Ascending aorta (tissue), 2 donors: ENCODE measurements around the gene TMEM59. TPM values are rescaled to one million over a fixed set of nuclear protein-coding genes. Genes with fewer than 3 reads are reported as not detected.

Experiments
- DNase-seq, 2 donors: peaks; one replicate each; pipeline ENCODE4 v3.0.0-alpha.2; 2019; ENCODE audit warnings: low spot score in 2 of 2
- H3K27ac ChIP-seq, 2 donors: fragments of 200-600 bp; sonication (generic); one replicate each; pipeline ENCODE4 v1.5.1; 2016 to 2017; ENCODE audit warnings: mild to moderate bottlenecking in 1 of 2
- H3K27me3 ChIP-seq: fragments of 200-600 bp; sonication (generic); one replicate; pipeline ENCODE4 v1.5.1; 2017
- H3K36me3 ChIP-seq, 2 donors: fragments of 200-600 bp; sonication (generic); one replicate each; pipeline ENCODE4 v1.5.1; 2016
- H3K4me1 ChIP-seq, 2 donors: fragments of 200-600 bp; sonication (generic); one replicate each; pipeline ENCODE4 v1.5.1; 2016 to 2017; ENCODE audit warnings: mild to moderate bottlenecking in 1 of 2
- H3K4me3 ChIP-seq, 2 donors: fragments of 200-600 bp; sonication (generic); one replicate each; pipeline ENCODE4 v1.5.1; 2016 to 2017; ENCODE audit warnings: mild to moderate bottlenecking in 1 of 2
- H3K9me3 ChIP-seq, 2 donors: fragments of 200-600 bp; sonication (generic); one replicate each; pipeline ENCODE4 v1.5.1; 2016
- intact Hi-C: fragments of 100-400 bp; cut with DNase I; formaldehyde crosslinking; loops from one replicate; pipeline ENCODE4 v1.15.1; 2023
- total RNA-seq: library from RNA; depleted of rRNA; stranded (reverse); fragments of >200 nt; gene quantifications from one replicate; pipeline ENCODE4 v1.1.0, GENCODE V29; 2016
- TF ChIP-seq, protein P1 (sequence below), 3 experiments: fragments of 200-600 bp in 2 of 3; fragments of 450-650 bp in 1 of 3; sonication (generic) in 2 of 3; IDR thresholded peaks; one replicate each; pipeline ENCODE4 v1.5.1; 2016 to 2019; ENCODE audit warnings: antibody characterized with exemption in 3 of 3, mild to moderate bottlenecking in 1 of 3, moderate library complexity in 1 of 3

TMEM59 gene
- total RNA-seq, 1 donor from 2014 or later: 97.5 TPM

DNA sequence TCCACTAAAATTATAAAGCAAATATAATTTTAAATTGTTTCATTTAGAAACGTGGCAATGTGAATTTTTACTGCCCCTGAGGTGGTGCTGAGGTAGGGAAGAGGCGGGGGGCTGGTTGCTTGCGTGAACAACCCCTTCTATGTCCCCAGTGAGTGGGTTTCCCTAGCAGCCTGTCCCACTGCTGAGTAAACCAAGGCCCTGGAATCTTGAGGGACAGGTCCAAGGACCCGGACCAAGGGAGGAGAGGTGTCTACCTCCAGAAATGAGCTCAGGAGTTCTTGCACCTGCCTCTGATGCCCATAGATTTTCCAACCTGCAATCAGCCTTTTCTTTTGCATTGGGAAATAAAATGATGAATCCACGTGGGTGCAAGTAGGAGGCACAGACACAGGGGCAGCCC, 34.4 kb downstream of the TMEM59 start:
- no peak for DNase-seq

DNA sequence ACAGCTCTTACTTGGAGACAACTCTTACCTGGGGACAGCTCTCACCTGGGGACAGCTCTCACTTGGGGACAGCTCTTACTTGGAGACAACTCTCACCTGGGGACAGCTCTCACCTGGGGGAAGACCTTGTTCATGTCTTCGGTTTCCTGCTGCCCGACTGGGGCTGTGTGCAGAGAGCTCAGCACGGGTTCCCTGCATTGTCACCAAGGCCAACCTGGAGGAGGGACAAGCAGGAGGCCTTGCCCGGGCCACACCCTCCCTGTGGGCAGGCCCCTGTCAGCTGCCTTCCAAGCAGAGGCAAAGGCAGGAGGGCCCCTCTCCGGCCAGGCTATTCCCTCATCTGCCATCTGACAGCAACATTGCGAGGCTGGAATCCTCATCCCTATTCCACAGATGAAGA, 35.0 kb downstream of the TMEM59 start, which contains the start of gene LDLRAD1:
TSS of gene LDLRAD1 (minus strand) at position 208 of the 400 bp plus-strand sequence. CDS start at position 134, 74 bp downstream.
- DNase-seq: no peak
- Histone ChIP-seq H3K9me3 (no peaks in the 10 kb centered on the region), H3K4me3 (no peak within 1 kb of the TSS), H3K4me1 (no peaks in the 10 kb centered on the region), H3K27me3 (no peaks in the 10 kb centered on the region), H3K27ac (no peak within 1 kb of the TSS), H3K36me3 (no peaks in the 10 kb centered on the region)
- intact Hi-C loops: no loop called here
- TF ChIP-seq, protein P1, sequence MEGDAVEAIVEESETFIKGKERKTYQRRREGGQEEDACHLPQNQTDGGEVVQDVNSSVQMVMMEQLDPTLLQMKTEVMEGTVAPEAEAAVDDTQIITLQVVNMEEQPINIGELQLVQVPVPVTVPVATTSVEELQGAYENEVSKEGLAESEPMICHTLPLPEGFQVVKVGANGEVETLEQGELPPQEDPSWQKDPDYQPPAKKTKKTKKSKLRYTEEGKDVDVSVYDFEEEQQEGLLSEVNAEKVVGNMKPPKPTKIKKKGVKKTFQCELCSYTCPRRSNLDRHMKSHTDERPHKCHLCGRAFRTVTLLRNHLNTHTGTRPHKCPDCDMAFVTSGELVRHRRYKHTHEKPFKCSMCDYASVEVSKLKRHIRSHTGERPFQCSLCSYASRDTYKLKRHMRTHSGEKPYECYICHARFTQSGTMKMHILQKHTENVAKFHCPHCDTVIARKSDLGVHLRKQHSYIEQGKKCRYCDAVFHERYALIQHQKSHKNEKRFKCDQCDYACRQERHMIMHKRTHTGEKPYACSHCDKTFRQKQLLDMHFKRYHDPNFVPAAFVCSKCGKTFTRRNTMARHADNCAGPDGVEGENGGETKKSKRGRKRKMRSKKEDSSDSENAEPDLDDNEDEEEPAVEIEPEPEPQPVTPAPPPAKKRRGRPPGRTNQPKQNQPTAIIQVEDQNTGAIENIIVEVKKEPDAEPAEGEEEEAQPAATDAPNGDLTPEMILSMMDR (IDR thresholded peaks at IDR 0.05): no peak

More for the DNA sequence above, 34.4 kb downstream of the TMEM59 start:
- H3K27ac ChIP-seq: no peak overlapping the region
- H3K9me3 ChIP-seq: no peaks in the 10 kb centered on the region
- H3K4me3 ChIP-seq: no peak overlapping the region
- H3K36me3 ChIP-seq: no peaks in the 10 kb centered on the region
- no peaks in the 10 kb centered on the region for H3K27me3 ChIP-seq
- TF ChIP-seq, protein P1 (IDR thresholded peaks at IDR 0.05): no peak
- no peaks in the 10 kb centered on the region for H3K4me1 ChIP-seq
- intact Hi-C loops: no loop called here

DNA sequence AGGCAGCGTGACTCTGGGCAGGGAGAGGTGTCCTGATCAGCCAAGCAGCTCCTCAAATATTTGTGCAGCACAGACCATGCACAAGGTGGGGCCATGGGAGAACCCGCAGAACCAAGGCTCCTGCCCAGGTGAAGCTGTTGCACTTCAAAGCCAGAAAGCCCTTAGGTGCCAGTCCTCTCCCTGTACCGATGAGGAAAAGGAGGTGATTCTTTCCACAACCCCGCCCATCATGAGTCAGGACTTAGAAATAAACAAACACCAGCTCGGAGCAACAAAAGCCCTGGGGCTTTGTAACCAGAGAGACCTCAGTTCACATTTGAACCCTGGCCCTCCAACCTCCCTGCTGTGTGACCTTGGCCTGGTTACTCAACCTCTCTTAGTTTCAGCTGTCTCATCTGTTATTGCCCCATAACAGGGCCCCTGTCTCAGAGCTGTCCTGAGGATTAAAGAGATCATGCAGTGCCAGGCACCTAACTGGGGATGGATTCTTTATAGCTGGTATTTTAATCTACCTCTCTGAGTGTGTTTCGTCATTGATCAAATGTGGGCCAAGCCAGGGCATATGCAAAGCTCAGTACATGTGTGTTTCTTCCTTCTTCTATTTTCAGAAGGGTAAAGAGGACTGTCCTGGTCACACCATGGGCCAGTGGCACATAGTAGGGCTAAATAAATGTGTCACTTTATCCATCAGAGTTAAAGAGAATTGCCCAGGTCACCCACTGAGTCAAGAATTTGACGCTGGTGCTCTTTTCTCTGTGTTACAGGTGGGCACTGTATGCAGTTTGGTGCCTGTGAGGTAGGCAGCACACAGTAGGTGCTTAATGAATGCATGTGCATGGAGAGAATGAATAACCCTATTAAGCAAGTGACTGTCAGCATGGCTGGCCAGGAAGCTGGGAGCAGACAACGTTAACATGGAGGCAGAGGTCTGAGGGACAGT, 36.4 kb downstream of the TMEM59 start:
- Histone ChIP-seq H3K4me1 (no peaks in the 10 kb centered on the region), H3K27ac (no peak overlapping the region), H3K9me3 (no peaks in the 10 kb centered on the region), H3K27me3 (no peaks in the 10 kb centered on the region), H3K4me3 (no peak overlapping the region), H3K36me3 (no peaks in the 10 kb centered on the region)
- TF ChIP-seq, protein P1 (IDR thresholded peaks at IDR 0.05): no peak
- intact Hi-C loops: no loop called here
- no peak for DNase-seq

DNA sequence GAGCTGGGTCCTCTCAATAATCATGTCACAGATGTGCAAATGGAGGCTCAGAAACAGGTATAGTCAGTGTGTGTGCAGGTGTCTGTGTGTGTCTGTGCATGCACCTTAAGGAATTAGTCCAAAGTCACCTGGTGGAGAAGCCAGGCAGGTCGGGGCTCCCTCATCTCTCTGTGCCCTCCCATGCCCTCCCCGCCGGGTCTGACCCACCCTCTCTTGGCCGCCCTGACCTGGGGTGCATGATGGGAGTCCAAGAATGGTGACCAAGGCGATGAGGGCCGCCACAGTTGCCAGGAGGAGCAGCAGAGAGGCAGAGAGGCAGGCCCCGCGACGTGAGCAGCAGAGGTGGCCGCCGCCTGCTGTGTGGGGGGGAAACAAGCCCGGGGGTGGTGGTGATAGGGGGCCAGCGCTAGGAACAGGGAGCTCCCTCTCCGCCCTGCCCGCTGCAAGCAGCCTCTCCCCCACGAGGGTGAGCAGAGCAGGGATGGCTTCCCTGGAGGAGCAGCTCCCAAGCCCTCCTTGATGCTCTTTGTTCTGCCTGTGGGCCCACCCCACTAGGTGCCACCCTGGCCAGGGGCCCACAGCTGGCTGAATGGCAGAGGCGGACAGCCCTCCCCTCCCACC, 38.9 kb downstream of the TMEM59 start:
- DNase-seq: no peak
- Histone ChIP-seq H3K36me3 (no peaks in the 10 kb centered on the region), H3K4me3 (no peak overlapping the region), H3K27me3 (no peaks in the 10 kb centered on the region), H3K9me3 (no peaks in the 10 kb centered on the region), H3K4me1 (no peaks in the 10 kb centered on the region), H3K27ac (no peak overlapping the region)
- TF ChIP-seq, protein P1 (IDR thresholded peaks at IDR 0.05): no peak
- intact Hi-C loops: no loop called here

DNA sequence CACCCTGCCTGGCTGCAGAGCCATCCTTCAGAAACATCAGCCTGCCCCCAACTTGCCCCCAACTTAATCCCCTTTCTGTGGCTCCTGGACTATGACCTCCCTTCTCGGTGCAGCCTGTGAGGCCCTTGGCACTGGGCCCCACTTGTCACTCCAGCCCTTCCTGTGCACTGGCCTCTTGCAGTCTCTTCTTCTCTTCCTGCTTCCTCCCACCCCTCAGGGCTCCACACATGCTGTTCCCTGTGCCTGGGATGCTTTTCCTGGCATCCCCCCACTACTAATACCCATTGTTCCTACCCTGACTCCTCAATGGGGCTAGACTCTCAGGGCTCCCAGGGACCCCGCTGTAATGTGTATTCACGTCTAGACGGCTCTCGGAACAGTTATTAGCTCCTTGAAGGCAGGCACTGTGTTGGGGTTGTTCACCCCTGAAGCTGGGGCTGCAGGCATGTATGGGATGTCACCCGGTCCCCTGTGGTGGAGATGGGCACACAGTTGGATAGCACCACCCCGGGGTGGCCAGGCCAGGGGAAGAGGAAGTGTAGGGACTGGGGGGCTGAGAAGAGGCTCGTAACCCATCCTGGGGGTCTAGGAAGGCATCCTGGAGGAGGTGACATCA, 39.5 kb downstream of the TMEM59 start:
- no peaks in the 10 kb centered on the region for H3K9me3 ChIP-seq
- no peak for DNase-seq
- intact Hi-C loops: no loop called here
- H3K4me3 ChIP-seq: no peak overlapping the region
- H3K36me3 ChIP-seq: no peaks in the 10 kb centered on the region
- TF ChIP-seq, protein P1 (IDR thresholded peaks at IDR 0.05): no peak
- H3K4me1 ChIP-seq: no peaks in the 10 kb centered on the region
- no peak overlapping the region for H3K27ac ChIP-seq
- no peaks in the 10 kb centered on the region for H3K27me3 ChIP-seq
